NCI-H524 (cell line): Measurements from ENCODE around the gene DCST2.

Source experiments
- DNase-seq, 2 experiments: peaks; one replicate each; lab custom pipeline; 2025; lab: John Stamatoyannopoulos, UW

DCST2 gene

DNA sequence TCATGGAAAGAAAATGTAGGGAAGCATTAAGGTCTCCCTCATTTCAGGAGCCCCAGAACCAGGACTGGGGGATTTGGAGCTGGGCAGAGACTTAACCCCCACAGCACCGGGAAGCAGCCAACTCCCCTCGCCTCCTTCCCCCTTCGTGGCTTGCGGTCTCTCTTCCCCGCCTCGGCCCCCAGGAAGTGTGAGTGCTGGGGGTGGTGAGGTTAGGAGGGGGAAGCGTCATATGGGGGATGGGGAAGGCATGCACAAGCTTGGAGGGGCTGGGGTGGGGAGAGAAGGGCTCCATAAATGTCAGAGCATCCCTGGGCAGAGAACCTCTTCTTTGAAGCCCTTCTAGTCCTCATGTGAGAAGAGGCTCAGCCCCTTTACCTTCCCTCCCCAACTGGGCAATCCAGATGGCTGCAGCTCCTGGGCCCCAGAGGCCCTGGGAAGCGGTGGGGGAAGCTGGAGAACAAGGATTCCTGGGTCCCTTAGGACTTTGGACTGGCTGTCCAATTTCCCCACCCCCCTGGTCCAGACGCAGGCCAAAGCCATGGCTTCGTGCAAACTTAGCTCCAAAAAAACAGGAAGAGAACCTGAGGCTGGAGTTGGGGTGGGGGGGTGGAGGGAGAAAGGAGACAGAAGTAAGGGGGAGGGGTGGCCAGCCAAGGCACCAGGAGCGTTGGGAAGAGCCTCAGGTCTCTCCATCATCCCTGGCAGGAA is 23.2 kb downstream of the DCST2 start:
- no peak for DNase-seq

DNA sequence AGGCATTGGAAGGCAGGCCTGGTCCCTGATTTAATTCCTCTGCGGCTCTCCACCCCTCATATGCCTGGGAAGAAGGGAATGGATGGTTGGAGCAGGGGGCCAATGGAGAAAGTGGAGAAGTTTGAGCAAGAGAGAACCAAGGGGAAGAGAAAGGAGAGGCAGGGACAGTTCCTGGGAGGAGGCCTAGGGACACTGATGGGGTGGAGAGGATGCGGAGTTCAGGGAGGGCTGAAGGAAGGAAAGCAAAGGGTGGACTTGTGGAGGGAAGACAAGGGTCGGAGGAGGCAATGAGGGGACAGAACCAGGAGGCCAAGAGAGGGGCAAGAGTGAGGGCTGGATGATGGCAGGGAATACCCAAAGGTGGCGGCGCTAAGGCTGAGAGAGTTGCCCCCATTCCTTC is 23.8 kb downstream of the DCST2 start:
- no peak for DNase-seq

DNA sequence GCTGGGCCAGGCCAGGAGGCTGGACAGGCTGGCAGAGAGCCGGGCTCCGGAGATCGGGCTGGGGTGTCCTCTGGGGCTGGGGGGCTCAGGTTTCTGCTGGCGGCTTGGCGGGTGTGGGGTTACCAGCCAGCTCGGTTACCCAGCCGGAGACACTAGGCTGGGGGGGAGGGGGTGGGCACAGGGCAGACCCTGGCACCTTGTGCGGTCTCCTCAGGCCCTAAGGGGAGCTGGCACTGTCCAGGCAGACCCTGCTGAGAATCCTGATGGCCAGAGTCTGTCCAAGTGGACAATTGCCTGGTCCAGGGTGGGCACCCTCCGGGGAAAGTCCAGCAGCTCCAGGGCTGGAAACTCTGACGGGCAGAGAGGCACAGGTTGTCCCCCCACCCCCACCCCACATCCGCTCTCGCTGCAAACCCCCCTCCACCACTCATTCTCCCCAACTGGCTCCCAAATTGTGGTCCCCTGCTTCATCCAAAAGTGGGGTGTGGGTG is 24.3 kb downstream of the DCST2 start:
- no peak for DNase-seq

DNA sequence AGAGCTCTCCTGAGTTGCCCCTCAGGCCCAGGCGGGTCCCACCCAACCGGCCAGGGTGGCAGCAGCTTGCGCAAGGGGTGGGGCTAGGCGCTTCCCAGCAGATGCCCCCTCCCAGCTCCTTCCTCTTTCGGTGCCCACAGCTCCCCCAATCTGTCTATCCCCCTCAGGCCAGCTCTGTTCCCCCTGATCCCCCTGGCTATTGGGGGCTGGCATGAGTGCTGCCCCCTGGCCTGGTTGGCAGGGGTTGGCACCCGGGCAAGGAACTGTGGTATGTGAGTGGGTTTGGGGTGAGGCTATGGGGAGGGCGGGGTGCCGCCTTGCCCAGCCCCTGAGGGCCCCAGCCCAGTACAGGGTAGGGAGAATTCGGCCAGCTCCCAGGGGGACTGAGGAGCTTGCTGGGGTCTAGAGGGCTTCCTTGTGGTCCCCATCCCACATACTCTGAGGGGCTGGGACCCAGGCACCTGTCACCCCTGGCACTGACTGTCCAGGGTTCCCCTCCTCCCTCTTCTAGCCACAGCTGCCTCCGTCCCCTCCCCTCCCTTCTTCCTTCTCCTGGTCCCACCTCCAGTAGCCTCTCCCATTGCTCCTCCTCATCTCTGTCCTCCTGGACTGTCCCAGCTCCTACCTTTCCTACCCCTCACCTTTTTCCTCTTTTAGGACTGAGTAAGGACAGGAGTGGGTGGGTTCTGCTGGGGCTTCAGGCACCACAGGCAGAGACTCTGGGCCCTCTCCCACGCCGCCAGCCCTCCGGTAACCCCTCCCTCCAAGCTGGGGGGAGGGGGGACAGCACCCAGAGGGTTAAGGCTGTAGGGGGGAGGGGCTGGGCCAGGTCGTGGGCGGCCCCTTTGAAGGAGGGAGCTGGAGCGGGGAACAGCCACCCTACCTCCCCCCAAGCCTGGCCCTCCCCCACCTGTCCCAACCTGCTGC is 25.3 kb downstream of the DCST2 start:
- DNase-seq: no peak

DNA sequence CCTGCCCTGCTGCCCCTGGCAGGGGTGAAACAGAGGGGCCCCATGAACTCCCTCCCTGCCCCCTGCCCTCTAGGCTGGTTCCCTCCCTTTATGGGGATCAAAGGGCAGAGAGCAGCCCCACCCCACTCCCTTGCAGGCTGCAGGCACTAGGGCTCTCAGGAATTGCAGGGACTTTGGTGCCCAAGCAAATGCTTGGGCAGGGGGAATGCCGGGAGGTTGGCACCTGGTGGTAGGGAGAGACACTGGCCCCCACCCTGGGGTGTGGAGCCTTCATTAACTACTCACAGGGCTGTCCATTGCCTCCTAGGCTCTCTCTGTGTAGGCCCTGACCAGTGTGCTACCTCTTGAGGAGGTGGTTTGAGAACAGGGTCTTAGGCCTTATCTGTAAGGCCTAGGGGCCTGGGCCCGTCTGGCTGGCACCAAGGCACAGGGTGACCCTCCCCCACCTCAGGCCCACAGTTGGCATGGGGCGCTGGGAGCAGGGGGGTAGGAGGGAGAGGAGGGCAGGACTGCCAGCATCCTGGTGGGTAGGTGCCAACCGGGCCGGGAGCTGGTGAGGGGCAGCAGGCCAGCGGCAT is 26.2 kb downstream of the DCST2 start:
- DNase-seq: no peak

DNA sequence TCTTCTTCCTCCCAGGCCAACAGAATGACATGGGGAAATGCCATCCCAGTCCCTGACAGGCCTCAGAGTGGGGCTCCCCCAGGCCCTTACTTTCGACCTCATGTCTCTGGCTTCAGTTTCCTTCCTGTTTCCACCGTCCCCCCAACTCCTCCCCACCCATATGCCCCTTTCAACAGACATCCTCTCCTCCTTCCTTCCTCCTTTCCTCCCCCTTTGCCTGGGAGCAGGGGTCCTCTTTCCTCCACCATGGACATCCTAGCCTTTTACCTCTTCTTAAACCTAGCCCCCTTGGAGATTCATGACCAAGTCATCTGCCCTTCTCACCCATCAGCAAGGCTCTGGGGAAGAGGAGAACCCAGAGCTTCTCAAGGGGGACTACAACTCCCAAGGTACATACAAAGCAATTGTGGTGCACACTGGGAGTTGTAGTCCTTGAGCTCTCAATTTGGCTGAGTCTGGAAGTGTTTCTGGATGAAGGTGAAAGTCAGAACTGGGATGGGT is 26.9 kb downstream of the DCST2 start:
- DNase-seq: peak in 1 of 2 experiments; percentile 40

DNA sequence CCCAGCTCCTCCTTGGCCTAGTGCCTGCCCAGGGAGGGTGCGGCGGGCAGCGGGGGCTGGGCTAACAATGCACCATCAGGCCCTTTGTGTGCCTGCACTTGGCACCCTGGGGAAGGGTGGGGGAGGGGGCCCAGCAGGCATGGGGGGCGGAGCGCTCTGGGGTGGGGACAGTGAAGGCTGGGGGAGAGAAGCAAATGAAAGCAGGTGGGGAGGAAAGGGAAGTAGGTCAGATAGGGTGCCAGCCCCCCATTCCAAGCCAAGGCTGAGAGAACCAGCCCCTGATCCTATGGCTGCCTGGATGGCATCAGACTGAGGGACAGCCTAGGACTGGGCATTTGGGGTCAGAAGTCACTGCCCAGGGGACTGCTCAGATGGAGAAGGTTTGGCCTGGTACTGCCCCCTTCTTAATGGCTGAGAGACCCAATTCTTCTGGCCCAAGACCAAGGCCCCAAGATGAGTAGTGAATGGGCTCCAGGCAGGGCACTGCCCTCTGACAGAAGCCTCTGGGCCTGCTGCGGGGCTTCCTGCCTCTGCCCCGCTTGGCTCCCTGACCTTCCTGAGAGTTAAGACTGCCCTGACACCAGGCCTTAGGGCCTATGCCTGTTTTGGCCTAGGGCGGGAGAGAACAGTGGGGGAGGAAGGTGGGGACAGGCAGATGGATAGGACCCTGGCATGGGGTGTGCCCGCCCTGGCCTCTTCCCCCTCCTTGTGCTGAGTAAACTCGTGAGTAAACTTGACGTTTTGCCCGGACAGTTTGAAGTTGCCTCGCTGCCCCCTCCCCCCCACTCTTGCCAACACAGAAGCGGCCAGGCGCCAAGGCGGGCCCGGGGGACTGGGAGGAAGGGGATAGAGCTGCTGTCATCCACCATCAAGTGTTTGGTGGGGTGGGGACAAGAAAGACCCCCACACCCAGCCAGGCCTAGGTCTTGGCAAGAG is 28.2 kb downstream of the DCST2 start:
- no peak for DNase-seq

DNA sequence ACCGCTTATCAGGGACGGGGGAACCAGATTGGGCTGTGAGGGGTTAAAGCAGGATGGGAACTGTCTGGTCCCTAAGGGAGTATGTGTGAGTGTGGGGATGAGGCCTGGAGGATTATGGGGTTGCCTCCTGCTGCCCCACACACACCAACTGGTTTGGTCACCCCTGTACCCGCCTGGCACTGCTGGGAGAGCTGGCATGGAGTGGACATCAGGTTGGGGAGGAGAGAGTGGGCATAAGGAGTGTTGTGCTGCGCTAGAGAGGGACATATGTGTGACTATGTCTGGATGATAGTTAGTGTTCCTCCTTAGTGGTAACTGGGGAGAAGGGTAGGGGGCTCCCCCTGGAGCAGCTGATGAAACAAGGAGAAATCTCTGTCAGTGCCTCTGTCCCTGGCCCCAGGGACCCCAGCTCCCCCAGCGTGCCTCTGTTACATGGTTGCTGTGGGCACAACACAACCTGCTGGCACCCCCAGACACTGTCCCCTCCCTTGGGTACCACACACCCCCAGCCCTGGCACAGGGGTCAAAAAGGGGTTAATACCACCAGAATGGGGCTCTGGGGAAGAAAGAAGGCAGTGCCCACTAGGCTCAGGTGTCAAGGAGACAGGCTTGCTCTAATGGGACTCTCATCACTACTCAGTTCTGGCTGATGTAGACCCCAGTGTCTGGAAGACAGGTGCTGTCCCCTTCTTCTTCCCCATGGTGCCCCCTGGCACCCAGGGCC is 29.1 kb downstream of the DCST2 start:
- DNase-seq: no peak

DNA sequence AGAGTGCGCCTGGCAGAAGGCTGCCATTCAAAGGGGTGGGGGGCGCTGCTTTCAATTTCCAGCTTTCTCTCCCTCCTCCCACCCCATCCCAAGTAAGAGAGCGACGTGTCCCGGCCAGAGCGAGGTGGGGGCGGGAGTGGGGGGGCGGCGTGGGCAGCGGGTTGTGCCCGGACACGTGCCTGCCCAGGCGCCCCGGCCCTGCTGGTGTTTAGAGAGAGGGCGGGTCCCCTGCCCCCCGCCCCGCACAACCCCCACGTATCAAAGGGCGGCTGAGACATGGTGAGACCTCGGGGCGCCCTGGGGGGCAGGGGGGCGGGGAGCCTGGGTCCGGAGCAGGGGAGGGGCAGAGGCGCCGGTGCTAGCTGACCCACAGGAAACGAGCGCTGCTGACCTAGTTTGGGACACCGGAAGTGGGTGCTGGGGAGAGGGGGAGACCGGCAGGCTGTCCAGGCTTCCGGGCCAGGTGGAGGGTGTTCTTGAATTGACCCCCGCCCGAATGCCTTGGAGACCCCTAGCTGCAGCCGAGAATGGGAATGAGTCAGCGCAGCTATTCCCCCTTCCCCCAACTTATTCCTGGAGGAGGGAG is 29.7 kb downstream of the DCST2 start:
- peak in 1 of 2 experiments; percentile 44 for DNase-seq

DNA sequence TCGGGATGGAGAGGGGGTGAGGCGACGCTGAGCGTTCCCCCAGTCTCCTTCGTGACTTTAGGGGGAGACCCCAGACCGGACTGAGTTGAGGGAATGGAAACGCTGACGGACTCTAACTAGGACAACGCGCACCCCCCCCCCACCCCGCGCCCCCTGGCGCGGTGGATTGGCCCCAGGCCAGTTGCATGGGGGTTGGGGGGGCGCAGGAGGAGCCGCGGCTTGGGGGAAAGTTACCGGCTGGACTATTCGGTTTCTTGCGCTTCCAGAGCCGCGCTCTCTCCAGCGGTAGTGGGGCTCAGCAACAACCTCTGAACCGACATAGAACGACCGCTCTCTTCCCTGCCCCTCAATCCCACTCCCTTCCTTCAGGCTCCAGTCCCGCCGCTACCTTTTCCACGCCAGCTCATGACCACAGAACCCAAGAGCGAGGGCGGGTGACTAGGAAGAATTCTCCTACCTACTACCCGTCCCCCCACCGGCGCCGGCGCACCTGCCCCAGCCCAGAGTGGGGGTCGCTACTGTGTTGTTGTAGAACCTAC is 30.3 kb downstream of the DCST2 start:
- peak in 1 of 2 experiments; percentile 52 for DNase-seq

DNA sequence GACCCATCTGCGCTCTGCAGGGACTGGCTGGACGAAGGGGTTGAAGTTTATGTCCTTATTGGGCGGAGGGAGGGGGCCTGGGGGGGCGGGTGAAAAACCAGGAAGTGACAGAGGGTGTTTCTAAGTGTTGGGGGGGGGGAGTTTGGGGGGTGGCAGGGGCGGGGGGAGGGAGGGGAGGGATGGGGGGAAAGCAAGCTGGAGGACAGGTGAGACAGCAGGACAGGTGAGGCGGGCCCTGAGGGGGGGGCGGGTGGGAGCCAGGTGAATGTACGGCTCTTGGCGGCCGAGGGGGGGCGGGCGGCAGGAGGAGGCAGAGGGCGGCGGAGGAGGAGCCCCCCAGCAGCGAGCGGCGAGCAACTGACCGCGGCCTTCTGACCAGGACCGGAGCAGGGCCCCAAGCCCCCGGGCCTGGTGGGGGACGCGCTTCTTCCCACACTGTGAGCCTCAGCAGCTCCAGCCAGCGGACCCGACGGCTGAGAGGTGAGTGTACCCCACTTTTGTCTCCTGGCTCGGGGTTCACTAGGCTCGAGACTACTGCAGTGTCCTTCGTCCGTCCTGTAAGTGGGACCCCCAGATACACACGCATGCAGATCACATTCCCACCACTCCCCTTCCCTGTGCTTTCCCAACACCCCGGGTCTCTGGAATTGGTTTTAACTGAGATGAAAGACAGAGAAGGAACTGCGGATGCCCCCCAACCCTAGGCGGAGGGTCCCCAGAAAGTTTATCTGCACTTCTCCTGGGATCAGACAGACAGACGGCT is 30.9 kb downstream of the DCST2 start, which contains the start of gene ZBTB7B:
Gene ZBTB7B, plus strand, starts transcription at position 339 of the 763 bp plus-strand sequence. CDS start 11,859 bp downstream, outside the sequence.
- DNase-seq: peak in 1 of 2 experiments; percentile 40

DNA sequence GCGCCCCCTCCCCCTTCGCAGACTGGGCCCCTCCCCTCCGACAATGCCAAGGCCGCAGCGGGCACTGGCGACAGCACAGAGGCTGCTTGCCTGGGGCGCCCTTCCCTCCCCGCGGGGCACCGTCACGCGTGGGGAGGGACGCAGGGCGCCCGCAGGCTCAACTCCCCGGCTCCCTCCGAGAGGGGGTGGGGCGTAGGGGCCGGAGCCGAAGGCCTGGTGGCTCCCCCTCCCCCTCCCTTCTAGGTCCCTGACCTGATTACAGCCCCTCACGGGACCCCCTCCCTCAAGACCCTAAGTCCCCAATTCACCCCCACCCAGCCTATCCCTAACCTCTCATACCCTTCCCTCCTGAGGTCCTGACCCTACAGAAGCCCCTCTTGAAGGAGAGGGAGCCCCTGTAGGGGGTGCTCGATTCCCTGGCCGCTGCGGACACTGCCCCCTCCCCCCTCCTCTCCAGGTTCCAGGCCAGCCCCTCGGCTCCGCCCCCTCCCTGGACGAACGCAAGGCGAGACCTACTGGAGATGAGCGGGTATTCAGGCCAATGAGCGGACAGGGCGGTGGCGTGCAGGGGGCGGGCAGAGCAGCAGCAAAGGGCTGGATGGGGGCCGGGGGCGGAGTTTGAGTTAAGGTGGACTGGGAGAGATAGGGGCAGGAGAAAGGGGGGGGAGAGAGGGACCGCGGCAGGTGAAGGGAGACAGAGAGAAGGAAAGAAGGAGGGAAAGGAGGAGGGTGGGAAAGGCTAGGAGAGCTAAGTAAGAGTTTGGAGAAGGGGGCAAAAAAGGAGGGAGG is 31.7 kb downstream of the DCST2 start:
- peak; percentile 95 to 97 for DNase-seq

DNA sequence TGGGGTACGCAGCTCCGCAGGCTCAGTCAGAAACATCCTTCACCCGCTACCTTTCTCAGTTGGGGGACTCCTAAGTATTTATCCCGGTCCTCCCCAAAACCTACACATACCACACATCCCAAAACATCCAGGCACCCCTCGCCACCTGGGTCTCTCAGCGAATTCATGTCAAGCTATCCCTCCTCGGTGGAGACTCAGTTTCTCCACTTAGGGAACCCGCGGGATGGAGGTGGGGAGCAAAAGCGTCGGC is 32.2 kb downstream of the DCST2 start:
- peak in 1 of 2 experiments; percentile 43 for DNase-seq

DNA sequence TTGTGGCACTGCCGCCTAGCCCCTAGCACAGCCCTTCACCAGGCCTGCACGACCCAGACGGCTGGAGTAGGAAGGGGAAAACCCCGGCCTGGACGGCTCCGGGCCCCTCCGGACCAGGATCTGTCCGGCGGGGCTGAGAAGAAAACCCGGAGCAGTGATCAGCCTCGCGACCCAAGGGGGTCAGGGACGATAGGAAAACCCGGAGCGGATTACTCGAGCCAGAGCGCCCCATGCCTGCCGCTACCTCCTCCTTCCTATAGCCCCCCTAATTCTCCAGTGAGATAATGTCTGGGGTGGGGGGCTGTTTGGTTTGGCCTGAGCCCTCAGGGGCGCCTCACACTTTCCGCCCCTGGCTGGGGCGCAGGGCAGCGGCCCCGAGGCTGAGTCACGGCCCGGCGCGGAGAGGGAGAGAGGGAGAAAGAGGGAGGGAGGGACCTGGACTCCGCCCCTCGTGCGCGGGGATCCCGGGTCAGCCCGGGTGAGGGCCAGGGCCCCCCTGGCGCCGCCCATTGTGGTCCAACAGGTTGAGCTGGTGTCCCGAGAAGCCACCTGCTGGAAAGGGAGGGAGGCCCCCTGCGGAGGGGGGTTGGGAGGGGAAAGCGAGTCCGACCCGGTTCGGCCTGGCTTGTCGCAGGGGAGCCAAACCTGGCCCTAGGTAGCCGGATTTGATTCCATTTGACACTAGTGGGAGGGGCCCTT is 32.7 kb downstream of the DCST2 start:
- DNase-seq: peak; percentile 81 to 89

DNA sequence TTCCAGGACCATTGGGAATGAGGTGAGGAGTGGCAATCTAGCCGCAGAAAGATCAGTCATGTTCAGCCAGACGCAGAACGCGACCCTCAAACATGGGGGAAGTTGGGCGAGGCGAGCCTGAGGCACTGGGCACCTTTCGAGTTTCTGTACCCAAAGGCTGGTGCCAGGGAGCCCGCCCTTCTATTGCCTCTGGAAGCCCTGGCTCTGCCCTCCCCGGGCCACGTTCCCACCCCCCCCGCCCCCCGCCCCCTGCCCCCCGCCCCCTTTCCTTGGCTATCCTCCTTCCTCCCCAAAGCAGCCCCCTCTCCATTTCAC is 33.2 kb downstream of the DCST2 start:
- DNase-seq: peak in 1 of 2 experiments; percentile 50

DNA sequence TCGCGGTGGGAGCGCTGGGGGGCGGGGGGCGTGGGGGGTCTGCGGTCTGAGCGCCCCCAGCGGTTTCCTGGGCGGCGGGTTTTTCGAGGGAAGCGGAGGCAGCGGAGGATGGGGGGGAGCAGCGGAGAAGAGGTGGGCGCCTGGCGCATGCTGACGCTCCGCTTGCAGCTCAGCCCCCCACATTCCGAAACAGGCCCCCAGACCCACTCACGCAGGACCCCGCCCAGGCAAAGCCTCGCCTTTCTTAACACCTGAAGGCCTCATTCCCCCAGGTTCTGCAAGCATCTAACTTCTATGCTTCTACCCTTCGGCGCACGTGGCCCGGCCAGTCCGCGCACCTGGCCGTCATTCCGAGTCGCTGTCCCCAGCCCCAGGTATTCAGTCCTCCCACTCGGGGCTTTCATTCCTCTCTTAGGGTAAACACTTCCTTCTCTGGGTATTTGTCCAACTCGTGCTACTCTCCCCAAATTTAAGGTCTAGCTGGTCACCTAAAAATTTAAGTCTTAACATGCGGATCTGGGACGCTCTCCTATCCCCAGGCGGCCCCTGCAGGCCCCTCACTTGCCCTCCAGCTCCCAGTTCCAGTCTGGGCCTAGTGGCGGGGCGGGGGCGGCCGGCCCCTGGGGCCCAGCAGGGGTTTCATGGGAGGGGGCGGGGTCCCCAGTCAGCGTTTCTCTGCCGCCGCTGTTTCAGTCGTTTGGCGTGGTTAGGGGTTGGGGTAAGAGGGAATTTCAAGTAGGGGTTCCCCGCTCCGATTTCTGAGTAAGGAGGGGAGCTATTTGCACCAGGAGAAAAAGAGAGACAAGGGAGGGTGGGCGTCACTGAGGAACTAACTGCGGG is 33.8 kb downstream of the DCST2 start:
- DNase-seq: no peak
